Measurements from ENCODE around the gene NLRP9.

Gene NLRP9

DNA sequence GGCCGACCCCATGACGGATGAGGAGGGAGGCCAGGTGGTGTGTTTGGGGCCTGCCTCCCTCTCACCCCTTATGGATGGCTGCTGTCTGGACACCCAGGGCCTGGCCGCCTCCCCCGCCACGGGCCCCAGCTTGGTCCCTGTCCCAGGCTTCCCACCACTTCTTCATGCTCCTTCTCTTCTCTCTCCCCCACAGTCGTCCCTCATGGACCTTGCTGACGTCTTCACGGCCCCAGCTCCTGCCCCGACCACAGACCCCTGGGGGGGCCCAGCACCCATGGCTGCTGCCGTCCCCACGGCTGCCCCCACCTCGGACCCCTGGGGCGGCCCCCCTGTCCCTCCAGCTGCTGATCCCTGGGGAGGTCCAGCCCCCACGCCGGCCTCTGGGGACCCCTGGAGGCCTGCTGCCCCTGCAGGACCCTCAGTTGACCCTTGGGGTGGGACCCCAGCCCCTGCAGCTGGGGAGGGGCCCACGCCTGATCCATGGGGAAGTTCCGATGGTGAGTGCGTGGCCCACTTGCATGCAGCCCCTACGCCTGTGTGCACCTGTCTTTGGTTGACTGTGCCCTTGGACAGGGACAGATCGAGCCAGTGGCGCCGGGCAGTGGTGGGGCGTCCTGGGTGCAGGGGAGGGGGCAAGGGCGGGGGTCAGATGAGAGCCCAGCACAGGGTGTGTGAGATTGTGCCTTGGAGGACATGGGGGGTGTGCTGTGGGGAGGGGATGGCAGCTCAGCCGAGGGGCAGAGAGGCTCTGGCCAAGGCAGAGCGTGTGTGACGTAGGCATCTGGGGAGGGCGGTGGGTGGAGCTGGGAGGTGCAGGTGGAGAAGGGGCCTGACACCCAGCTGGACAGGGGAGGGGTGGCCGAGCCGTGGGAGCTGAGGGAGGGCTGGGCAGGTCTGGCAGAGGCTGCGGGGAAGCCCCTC, 46.4 kb downstream of the NLRP9 start:
- DNase-seq (ENCODE audit: low read depth in 2 of 2) = no peak
- TF ChIP-seq, protein P1, sequence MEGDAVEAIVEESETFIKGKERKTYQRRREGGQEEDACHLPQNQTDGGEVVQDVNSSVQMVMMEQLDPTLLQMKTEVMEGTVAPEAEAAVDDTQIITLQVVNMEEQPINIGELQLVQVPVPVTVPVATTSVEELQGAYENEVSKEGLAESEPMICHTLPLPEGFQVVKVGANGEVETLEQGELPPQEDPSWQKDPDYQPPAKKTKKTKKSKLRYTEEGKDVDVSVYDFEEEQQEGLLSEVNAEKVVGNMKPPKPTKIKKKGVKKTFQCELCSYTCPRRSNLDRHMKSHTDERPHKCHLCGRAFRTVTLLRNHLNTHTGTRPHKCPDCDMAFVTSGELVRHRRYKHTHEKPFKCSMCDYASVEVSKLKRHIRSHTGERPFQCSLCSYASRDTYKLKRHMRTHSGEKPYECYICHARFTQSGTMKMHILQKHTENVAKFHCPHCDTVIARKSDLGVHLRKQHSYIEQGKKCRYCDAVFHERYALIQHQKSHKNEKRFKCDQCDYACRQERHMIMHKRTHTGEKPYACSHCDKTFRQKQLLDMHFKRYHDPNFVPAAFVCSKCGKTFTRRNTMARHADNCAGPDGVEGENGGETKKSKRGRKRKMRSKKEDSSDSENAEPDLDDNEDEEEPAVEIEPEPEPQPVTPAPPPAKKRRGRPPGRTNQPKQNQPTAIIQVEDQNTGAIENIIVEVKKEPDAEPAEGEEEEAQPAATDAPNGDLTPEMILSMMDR (IDR thresholded peaks at IDR 0.05; ENCODE audit: low read depth, low read length) = no peak
- H3K4me3 ChIP-seq (replicated peaks in 1 of 2; ENCODE audit: low read depth in 2 of 2, low read length in 2 of 2) = no peak overlapping the region

DNA sequence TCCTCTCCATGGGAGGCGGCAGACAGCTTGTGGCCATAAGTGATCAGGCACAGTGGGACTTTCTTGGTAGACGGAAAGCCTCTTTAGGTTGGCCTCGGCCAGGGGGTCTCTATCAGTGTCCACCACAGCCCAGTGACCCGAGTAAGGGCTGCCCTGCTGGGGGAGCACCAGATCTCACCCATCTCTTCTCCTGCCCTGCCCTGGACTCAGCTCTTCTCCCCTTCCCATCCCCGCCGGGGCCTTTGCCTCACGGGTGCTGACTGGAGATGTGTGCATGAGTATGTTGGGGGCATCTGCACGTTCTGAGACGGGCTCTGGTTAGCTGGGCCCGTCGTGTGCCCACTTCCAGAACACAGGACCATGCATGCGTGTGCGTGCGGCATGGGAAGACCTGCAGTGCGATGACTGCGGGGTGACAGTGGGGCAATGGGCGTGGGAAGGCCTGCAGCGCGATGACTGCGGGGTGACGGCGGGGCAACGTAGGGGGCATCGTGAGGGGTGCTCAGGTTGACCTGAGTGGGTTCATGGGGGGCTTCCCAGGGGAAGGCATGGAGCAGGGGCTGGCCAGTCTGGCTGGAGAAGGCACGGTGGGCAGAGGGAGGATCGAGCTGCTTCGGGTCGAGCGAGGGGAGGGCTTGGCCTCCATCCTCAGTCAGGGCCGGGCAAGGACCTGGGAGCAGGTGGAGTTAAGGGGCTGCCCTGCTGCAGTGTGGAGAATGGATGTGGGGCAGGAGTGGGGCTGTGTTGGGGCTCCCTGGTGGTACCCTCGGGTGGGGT, 47.2 kb downstream of the NLRP9 start:
- no peak overlapping the region for H3K4me3 ChIP-seq (replicated peaks in 1 of 2; ENCODE audit: low read depth in 2 of 2, low read length in 2 of 2)
- TF ChIP-seq, protein P1 (IDR thresholded peaks at IDR 0.05; ENCODE audit: low read depth, low read length) = no peak
- DNase-seq (ENCODE audit: low read depth in 2 of 2) = no peak

DNA sequence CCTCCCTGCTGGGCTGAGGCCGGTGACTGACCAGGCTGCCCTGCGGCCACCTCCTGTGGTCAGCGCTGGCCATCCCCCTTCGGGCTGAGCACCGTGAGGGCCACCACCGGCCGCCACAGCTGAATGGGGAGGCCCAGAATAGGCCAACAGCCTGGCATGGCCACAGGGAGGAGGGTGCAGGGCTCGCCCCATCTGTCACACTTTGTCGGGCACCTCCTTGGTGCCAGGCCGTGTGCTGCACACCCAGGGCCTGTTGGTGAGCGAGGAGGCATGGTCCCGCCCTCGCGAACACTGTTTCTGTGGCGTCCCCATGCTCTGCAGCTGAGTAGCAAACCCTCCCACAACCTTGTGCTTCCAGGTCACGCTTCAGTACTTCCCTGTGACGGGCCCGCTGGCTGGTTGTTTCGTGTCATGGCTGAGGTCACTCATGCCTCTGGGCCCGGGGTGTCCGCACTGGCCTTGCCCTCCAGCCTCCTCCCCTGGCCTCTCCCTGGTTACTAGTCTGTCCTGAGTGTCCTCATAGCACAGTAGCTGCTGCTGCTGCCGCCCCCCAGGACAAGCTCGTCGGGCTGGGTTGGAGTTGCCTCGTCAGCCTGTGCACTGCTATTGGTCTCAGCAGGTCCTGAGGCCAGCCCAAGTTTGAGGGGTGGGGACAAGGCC, 48.0 kb downstream of the NLRP9 start:
- TF ChIP-seq, protein P1 (IDR thresholded peaks at IDR 0.05; ENCODE audit: low read depth, low read length) = no peak
- H3K4me3 ChIP-seq (replicated peaks in 1 of 2; ENCODE audit: low read depth in 2 of 2, low read length in 2 of 2) = no peak overlapping the region
- no peak for DNase-seq (ENCODE audit: low read depth in 2 of 2)

DNA sequence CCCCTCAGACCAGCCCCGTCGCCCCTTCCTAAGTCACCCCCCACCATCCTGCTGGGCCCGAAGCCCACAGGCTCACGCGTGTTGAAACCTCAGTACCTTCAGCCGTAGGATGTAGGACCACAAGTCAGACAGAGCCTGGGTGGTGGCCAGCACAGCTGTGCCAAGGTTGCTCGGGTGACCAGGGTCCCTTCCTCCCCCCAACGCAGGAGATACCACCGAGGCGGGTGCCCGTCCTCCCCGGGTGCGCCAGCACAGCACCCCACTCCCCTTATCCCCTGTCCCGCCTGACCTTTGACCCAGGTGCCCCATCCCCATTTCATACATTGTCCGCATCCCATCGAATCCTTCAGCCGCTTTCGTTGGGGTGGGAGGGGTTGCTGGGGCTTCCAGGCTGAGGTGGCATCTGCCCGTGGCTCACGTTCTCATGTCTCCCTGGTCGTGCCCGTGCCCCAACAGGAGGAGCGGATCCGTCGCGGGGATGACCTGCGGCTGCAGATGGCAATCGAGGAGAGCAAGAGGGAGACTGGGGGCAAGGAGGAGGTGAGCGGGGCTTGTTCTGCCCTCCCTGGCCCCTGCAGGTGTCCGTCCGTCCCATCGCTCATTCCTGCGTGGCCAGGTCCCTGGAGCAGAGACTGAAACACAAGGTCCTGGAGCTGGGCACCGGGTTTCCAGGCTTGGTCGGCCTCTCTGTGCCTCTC, 48.6 kb downstream of the NLRP9 start:
- no peak for DNase-seq (ENCODE audit: low read depth in 2 of 2)
- H3K4me3 ChIP-seq (replicated peaks in 1 of 2; ENCODE audit: low read depth in 2 of 2, low read length in 2 of 2) = no peak overlapping the region
- TF ChIP-seq, protein P1 (IDR thresholded peaks at IDR 0.05; ENCODE audit: low read depth, low read length) = no peak

DNA sequence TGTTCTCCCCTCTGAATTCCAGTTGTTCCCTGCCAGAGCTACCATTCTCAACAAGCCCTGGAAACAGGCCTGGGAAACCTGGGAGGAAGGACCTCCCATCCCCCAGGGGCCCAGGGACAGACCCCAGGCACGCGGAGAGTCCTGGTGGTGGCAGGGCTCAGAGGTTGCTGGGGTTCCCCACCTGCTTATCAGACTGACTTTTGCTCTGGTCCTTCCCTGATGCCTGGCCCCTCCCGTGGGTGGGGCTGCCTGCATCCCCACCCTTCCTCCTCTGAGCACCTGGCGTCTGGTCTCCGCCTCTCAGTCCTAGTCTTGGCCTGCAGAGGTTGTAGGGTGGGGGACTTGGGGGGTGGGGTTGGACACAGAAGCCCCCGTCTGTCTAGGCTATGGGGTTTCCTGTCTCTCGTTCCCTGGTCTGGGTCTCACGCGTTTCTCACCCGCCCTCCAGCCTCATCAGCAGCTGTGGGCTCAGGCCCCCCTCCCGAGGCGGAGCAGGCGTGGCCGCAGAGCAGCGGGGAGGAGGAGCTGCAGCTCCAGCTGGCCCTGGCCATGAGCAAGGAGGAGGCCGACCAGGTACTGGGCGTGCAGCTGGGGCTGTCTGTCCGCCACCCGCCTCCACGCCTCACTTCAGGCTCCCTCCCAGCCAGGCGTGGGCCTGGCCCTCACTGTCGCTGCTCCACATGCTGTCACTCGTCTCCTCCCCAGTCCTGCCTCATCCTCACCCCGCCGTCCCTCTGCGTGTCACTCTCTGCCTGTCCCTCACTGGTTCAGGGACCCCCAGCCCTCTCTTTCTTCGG, 49.6 kb downstream of the NLRP9 start:
- H3K4me3 ChIP-seq (replicated peaks in 1 of 2; ENCODE audit: low read depth in 2 of 2, low read length in 2 of 2) = no peak overlapping the region
- DNase-seq (ENCODE audit: low read depth in 2 of 2) = no peak
- TF ChIP-seq, protein P1 (IDR thresholded peaks at IDR 0.05; ENCODE audit: low read depth, low read length) = no peak
